D721Med (cell line): ENCODE measurements around the gene IFNA16.
"Not testable (repeated sequence)": the region's sequence is repeated elsewhere in the genome, so short reads cannot be mapped to it uniquely, and the experiment has no call there.

ENCODE experiments used
- DNase-seq: peaks from one replicate; pipeline ENCODE4 v3.0.0; 2011; ENCODE audit warnings: low spot score; ENCODE audit not compliant: insufficient read length
- FAIRE-seq: peaks from 2 replicates; lab custom pipeline; 2011; peaks lifted over from hg19 to GRCh38; lab: Jason Lieb, UNC
- TF ChIP-seq, protein P1 (sequence below): IDR thresholded peaks from 2 replicates; pipeline ENCODE4 v1.5.1; 2012; ENCODE audit warnings: mild to moderate bottlenecking, control low read depth; ENCODE audit not compliant: insufficient read depth; ENCODE audit errors: missing control alignments

The IFNA16 gene

DNA sequence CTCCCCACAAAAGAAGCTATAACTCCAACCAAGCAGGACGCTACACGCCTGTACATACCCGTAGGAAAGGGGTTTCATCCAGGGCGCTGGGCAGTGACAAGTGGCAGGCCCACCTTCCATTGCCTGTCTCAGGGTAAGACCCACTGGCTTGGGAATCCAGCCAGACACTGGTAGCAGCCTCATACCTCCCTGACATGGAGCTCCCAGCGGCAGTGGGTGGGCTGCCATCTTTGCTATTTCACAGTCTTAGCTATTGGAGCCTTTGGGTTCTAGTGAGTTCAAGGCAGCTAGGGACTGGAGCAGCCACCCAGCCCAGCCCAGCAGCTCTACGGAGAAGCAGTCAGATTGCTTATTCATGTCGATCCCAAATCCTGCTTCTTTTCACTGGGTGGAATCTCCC is 6.8 kb downstream of the IFNA16 start:
- FAIRE-seq = no peak
- TF ChIP-seq, protein P1, sequence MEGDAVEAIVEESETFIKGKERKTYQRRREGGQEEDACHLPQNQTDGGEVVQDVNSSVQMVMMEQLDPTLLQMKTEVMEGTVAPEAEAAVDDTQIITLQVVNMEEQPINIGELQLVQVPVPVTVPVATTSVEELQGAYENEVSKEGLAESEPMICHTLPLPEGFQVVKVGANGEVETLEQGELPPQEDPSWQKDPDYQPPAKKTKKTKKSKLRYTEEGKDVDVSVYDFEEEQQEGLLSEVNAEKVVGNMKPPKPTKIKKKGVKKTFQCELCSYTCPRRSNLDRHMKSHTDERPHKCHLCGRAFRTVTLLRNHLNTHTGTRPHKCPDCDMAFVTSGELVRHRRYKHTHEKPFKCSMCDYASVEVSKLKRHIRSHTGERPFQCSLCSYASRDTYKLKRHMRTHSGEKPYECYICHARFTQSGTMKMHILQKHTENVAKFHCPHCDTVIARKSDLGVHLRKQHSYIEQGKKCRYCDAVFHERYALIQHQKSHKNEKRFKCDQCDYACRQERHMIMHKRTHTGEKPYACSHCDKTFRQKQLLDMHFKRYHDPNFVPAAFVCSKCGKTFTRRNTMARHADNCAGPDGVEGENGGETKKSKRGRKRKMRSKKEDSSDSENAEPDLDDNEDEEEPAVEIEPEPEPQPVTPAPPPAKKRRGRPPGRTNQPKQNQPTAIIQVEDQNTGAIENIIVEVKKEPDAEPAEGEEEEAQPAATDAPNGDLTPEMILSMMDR = no peak
- no peak for DNase-seq

DNA sequence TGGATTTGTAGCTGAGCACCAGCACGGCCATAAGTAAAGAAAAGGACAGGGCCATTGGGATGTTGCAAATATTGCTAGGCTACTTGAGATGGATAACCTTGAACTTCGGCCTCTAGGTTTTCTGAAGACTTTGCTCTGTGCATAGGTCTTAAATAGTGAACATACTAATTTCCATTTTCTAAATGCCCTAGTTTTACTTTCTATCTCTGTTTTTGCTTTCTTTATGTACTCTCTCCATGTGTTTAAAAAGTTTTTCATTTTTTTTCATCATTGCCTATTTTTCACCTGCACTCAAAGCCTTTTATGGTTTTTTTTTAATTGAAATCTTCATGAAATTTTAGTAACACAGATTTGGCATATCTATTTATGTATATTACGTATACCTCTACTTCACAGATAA is 10.1 kb downstream of the IFNA16 start, which contains the start of gene IFNA10:
Gene IFNA10 (minus strand): TSS at position 101 of the 400 bp plus-strand sequence. CDS start 46 bp downstream, at position 55.
- DNase-seq, FAIRE-seq: not testable (repeated sequence)

DNA sequence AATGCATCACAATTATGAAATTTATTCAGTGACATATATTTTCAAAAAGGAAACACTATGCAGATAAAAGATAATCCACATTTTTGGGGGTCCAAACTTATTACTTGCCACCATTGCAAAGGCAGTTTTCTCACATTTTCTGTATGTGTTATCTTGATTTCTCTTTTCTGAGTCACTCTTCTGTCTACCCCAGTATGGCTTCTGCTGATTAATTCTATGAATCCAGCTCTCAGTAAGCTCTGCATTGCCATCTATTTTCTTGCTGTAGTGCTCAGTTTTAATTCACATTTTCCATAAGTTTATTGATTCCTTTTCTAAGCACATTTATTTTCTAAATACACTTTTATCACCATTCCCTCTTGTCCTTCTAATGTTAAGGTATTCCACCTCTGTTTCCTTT is 11.9 kb downstream of the IFNA16 start:
- TF ChIP-seq, protein P1 = no peak
- DNase-seq = no peak
- FAIRE-seq = no peak

DNA sequence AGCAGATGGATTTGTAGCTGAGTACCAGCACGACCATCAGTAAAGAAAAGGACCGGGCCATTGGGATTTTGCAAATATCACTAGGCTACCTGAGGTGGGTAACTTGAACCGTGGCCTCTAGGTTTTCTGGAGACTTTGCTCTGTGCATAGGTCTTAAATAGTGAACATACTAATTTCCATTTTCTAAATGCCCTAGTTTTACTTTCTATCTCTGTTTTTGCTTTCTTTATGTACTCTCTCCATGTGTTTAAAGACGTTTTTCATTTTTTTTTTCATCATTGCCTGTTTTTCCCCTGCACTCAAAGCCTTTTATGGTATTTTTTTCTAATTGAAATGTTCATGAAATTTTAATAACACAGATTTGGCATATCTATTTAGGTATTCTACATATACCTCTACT is 15.0 kb downstream of the IFNA16 start, which contains the start of gene IFNA7:
Gene IFNA7 (minus strand): TSS at position 101 of the 400 bp plus-strand sequence. CDS start 40 bp downstream, at position 61.
- not testable (repeated sequence) for FAIRE-seq, DNase-seq

DNA sequence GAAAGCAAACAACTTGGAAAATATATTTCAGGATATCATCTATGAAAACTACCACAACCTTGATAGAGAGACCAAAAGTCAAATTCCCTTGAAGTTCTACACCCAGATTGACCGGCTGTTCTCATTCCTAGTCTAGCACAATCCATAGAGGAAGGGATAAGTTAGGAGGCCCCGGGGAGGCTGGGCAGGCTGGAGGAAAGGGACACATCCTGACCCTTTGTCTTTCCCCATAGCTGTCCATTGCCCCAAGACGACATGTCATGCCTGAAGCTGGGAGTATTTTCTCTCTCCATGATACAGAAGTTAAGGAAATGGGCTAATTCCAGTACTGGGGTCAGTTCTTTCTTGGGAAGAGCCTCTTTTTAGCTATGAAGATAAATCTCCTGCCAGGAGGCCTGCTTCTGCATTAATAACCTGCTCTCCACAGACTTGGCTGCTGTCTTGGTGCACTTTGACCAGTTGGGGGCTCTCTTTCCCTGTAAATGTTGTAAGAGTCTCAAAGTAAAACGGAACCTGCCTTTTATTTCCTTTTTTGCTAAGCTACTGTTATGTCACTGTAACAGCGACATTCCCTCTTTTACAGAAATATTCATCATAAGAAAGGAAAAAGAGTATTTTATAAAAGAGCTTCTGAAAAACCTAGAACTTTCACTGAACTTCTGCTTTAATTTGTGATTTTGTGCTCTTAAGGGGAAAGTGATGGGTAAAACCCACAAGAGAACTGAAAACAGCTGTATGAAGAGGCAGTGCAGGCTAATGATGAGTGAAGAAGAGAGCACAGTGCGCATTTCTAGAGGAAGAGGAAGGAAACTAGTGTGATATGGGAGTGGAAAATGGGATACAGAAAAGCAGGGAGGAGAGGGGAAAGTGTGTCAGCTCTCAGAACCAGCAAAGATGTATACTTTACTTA is 22.0 kb downstream of the IFNA16 start:
- not testable (repeated sequence) for DNase-seq, FAIRE-seq
- TF ChIP-seq, protein P1 = peak; percentile 55

DNA sequence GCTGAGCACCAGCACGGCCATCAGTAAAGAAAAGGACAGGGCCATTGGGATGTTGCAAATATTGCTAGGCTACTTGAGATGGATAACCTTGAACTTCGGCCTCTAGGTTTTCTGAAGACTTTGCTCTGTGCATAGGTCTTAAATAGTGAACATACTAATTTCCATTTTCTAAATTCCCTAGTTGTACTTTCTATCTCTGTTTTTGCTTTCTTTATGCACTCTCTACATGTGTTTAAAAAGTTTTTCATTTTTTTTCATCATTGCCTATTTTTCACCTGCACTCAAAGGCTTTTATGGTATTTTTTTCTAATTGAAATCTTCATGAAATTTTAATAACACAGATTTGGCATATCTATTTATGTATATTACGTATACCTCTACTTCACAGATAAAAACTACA is 29.6 kb downstream of the IFNA16 start, which contains the start of gene IFNA4:
Gene IFNA4 (minus strand): TSS at position 101 of the 400 bp plus-strand sequence. CDS start 56 bp downstream, at position 45.
- not testable (repeated sequence) for DNase-seq, FAIRE-seq

DNA sequence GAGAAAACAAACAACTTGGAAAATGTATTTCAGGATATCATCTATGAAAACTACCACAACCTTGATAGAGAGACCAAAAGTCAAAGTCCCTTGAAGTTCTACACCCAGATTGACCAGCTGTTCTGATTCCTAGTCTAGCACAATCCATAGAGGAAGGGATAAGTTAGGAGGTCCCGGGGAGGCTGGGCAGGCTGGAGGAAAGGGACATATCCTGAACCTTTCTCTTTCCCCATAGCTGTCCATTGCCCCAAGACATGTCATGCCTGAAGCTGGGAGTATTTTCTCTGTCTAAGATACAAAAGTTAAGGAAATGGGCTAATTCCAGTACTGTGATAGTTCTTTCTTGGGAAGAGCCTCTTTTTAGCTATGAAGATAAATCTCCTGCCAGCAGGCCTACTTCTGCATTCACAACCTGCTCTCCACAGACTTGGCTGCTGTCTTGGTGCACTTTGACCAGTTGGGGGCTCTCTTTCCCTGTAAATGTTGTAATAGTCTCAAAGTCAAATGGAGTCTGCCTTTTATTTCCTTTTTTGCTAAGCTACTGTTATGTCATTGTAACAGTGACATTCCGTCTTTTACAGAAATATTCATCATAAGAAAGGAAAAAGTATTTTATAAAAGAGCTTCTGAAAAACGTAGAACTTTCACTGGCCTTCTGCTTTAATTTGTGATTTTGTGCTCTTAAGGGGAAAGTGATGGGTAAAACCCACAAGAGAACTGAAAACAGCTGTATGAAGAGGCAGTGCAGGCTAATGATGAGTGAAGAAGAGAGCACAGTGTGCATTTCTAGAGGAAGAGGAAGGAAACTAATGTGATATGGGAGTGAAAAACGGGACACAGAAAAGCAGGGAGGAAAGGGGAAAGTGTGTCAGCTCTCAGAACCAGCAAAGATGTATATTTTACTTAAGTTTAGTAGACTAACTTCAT is 34.0 kb downstream of the IFNA16 start:
- not testable (repeated sequence) for FAIRE-seq, DNase-seq
- TF ChIP-seq, protein P1 = peak; percentile 39

DNA sequence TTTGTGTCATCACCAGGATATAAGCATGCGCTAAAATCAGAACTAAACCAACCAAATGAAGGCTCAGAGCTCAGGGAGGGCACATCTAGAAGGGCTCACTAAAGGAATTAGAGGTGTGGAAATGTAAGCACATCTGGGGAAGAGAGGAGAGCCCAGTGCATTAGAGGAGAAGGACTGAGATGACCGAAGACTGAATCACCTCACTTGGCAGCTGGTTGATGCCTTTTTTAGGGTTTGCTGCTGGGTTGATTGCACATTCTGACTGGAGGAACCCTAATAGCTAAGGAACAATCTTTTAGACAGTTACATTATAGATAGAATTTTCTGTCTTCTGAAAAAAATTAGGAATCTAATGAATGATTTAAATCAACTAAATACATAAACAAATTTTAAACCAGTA is 42.4 kb downstream of the IFNA16 start:
- FAIRE-seq (no peak), DNase-seq (no peak)
- TF ChIP-seq, protein P1 = no peak
